Fibroblast of lung (primary cell): ENCODE data around the gene ERV3-1. TPM values are rescaled to one million over a fixed set of nuclear protein-coding genes. Genes with fewer than 3 reads are reported as not detected.
"Not testable (repeated sequence)": the region's sequence is repeated elsewhere in the genome, so short reads cannot be mapped to it uniquely, and the experiment has no call there.

Experiments used
- DNase-seq, 2 donors: peaks; one replicate each; pipeline versions ENCODE4 v3.0.0 to v3.0.0-alpha.2; 2010; ENCODE audit warnings: low read depth in 2 of 2
- H2AFZ ChIP-seq: 2 replicates; pipeline ENCODE4 v1.5.1; 2012; ENCODE audit warnings: low read length, control low read depth, inconsistent platforms
- H3K27ac ChIP-seq: 2 replicates; pipeline ENCODE4 v1.5.1; 2011; ENCODE audit warnings: low read length, control low read depth; ENCODE audit not compliant: insufficient read depth
- H3K27me3 ChIP-seq: 2 replicates; pipeline ENCODE4 v1.5.1; 2011; ENCODE audit warnings: mild to moderate bottlenecking, low read length; ENCODE audit not compliant: control insufficient read depth, insufficient read depth
- H3K36me3 ChIP-seq: 2 replicates; pipeline ENCODE4 v1.5.1; 2011; ENCODE audit warnings: low read length; ENCODE audit not compliant: control insufficient read depth, insufficient read depth
- H3K4me1 ChIP-seq: 2 replicates; pipeline ENCODE4 v1.5.1; 2011; ENCODE audit warnings: low read length; ENCODE audit not compliant: control insufficient read depth, insufficient read depth; ENCODE audit errors: extremely low read depth
- H3K4me2 ChIP-seq: 2 replicates; pipeline ENCODE4 v1.5.1; 2011; ENCODE audit warnings: low read length, control low read depth; ENCODE audit not compliant: insufficient read depth; ENCODE audit errors: extremely low read depth
- H3K4me3 ChIP-seq, 4 experiments: fragments of 200-600 bp in 1 of 4; sonication (generic) in 1 of 4; replicated peaks in 1 of 4; 2 replicates each; pipeline ENCODE4 v1.5.1; 2011 to 2016; ENCODE audit warnings: low read length in 4 of 4, low read depth in 3 of 4, mild to moderate bottlenecking in 3 of 4, control low read depth in 2 of 4, inconsistent platforms in 1 of 4, mixed read lengths in 1 of 4; ENCODE audit not compliant: insufficient read depth in 1 of 4; ENCODE audit errors: control extremely low read depth in 1 of 4
- H3K79me2 ChIP-seq: 2 replicates; pipeline ENCODE4 v1.5.1; 2012; ENCODE audit warnings: mild to moderate bottlenecking, low read length, inconsistent platforms; ENCODE audit not compliant: control insufficient read depth, insufficient read depth
- H3K9ac ChIP-seq: 2 replicates; pipeline ENCODE4 v1.5.1; 2011; ENCODE audit warnings: mild to moderate bottlenecking, low read length, control low read depth; ENCODE audit not compliant: insufficient read depth
- H3K9me3 ChIP-seq: 2 replicates; pipeline ENCODE4 v1.5.1; 2012; ENCODE audit warnings: low read depth, low read length; ENCODE audit not compliant: control insufficient read depth, insufficient read depth
- H4K20me1 ChIP-seq: 2 replicates; pipeline ENCODE4 v1.5.1; 2011; ENCODE audit warnings: low read length; ENCODE audit not compliant: control insufficient read depth, insufficient read depth; ENCODE audit errors: extremely low read depth
- CTCF ChIP-seq, 2 donors: IDR thresholded peaks in 1 of 2; conservative IDR thresholded peaks in 1 of 2; 1 replicate in 1 of 2; 2 replicates in 1 of 2; pipeline ENCODE4 v1.5.1; 2011 to 2012; ENCODE audit warnings: low read length in 2 of 2, control low read depth in 1 of 2, inconsistent platforms in 1 of 2, low read depth in 1 of 2, mild to moderate bottlenecking in 1 of 2
- EZH2 ChIP-seq: IDR thresholded peaks from 2 replicates; pipeline ENCODE4 v1.5.1; 2012; ENCODE audit warnings: low read length, control low read depth, mild to moderate bottlenecking; ENCODE audit errors: missing control alignments
- polyA plus RNA-seq, 2 donors: library from polyadenylated mRNA; depleted of rRNA in 1 of 2; stranded (reverse) in 1 of 2; unstranded in 1 of 2; fragments of >200 nt; gene quantifications; 2 replicates each; pipeline ENCODE4 v1.2.1, GENCODE V29; 2011 to 2012; ENCODE audit warnings: missing spikeins in 1 of 2
- total RNA-seq: library from RNA; depleted of rRNA; stranded (reverse); fragments of >200 nt; gene quantifications from 2 replicates; pipeline ENCODE4 v1.2.1, GENCODE V29; 2014

Gene ERV3-1
- total and polyA plus RNA-seq, 2 donors (not counting 1 experiment from before 2014, with no cell fraction given) = 4.2 to 8.8 TPM

GRCh38 chr7:64951250-64951848, 55.1 kb downstream of the ERV3-1 start:
- Histone ChIP-seq H3K27ac (no peak overlapping the region), H3K9ac (no peak overlapping the region), H3K9me3 (no peaks in the 10 kb centered on the region), H3K36me3 (no peaks in the 10 kb centered on the region), H3K79me2 (no peaks in the 10 kb centered on the region), H3K27me3 (peaks cover 7% of the 10 kb centered on the region), H4K20me1 (no peaks in the 10 kb centered on the region), H2AFZ (no peak overlapping the region), H3K4me1 (no peaks in the 10 kb centered on the region), H3K4me3 (no peak overlapping the region), H3K4me2 (no peak overlapping the region)
- TF ChIP-seq CTCF (conservative IDR thresholded peaks at IDR 0.05 in 1 of 2, IDR thresholded peaks at IDR 0.05 in 1 of 2; ENCODE audit: low read depth in 1 of 2, low read length in 2 of 2) = peak; percentile 68 to 81
- TF ChIP-seq EZH2 = no peak
- DNase-seq = peak; percentile 26 to 65

GRCh38 chr7:64950673-64951072, 55.8 kb downstream of the ERV3-1 start:
- not testable (repeated sequence) for H2AFZ ChIP-seq, H3K4me3 ChIP-seq, H3K9ac ChIP-seq, H3K9me3 ChIP-seq, H3K4me2 ChIP-seq, DNase-seq, H3K27ac ChIP-seq, H3K4me1 ChIP-seq, H4K20me1 ChIP-seq, H3K27me3 ChIP-seq, H3K79me2 ChIP-seq, H3K36me3 ChIP-seq

GRCh38 chr7:64948774-64949173, 57.7 kb downstream of the ERV3-1 start:
- not testable (repeated sequence) for H3K27ac ChIP-seq, H3K9me3 ChIP-seq, H3K4me1 ChIP-seq, H3K4me2 ChIP-seq, H3K36me3 ChIP-seq, H4K20me1 ChIP-seq, DNase-seq, H3K79me2 ChIP-seq, H3K9ac ChIP-seq, H3K27me3 ChIP-seq, H2AFZ ChIP-seq, H3K4me3 ChIP-seq

- peak overlapping the region in 1 of 4 experiments; percentile 37 for H3K4me3 ChIP-seq
- H3K36me3 ChIP-seq = no peaks in the 10 kb centered on the region
- no peaks in the 10 kb centered on the region for H3K9me3 ChIP-seq
- no peak for DNase-seq
- no peak overlapping the region for H3K27ac ChIP-seq
- H3K79me2 ChIP-seq = no peaks in the 10 kb centered on the region
- H4K20me1 ChIP-seq = no peaks in the 10 kb centered on the region
- no peaks in the 10 kb centered on the region for H3K4me1 ChIP-seq
- no peak overlapping the region for H3K4me2 ChIP-seq
- TF ChIP-seq EZH2 = no peak
- no peak for TF ChIP-seq CTCF (conservative IDR thresholded peaks at IDR 0.05 in 1 of 2, IDR thresholded peaks at IDR 0.05 in 1 of 2; ENCODE audit: low read depth in 1 of 2, low read length in 2 of 2)
- H3K9ac ChIP-seq = no peak overlapping the region
- H2AFZ ChIP-seq = no peak overlapping the region
- H3K27me3 ChIP-seq = peaks cover 9% of the 10 kb centered on the region
These were observed 59.1 kb downstream of the ERV3-1 start for GRCh38 chr7:64947252-64948000.
